OCI-LY1 (cell line): ENCODE data around the gene PLEKHA6.

Experiments used
- H2AFZ ChIP-seq: fragments of 200-600 bp; sonication (generic), shearing (Covaris generic); 2 replicates; pipeline ENCODE4 v1.6.0; 2014; ENCODE audit warnings: antibody characterized with exemption, mild to moderate bottlenecking, low read length
- H3F3A ChIP-seq: fragments of 200-600 bp; sonication (generic), shearing (Covaris generic); 2 replicates; pipeline ENCODE4 v1.6.0; 2014; ENCODE audit warnings: mild to moderate bottlenecking, antibody characterized with exemption, low read length, moderate library complexity; ENCODE audit not compliant: insufficient read depth
- H3K27ac ChIP-seq: fragments of 200-600 bp; sonication (generic); 2 replicates; pipeline ENCODE4 v1.5.1; 2014; ENCODE audit warnings: low read length, mixed run types, mild to moderate bottlenecking, low read depth; ENCODE audit not compliant: poor library complexity, severe bottlenecking
- H3K27me3 ChIP-seq: fragments of 200-600 bp; sonication (generic); 2 replicates; pipeline ENCODE4 v1.6.0; 2014; ENCODE audit warnings: antibody characterized with exemption, mild to moderate bottlenecking, low read length, moderate library complexity; ENCODE audit not compliant: insufficient read depth
- H3K36me3 ChIP-seq: fragments of 200-600 bp; sonication (generic); 2 replicates; pipeline ENCODE4 v1.6.1; 2014; ENCODE audit warnings: mild to moderate bottlenecking, antibody characterized with exemption, low read length, moderate library complexity, mixed read lengths; ENCODE audit not compliant: insufficient read depth
- H3K4me1 ChIP-seq: fragments of 200-600 bp; sonication (generic); 2 replicates; pipeline ENCODE4 v1.5.1; 2014; ENCODE audit warnings: mild to moderate bottlenecking, low read length, moderate library complexity; ENCODE audit not compliant: insufficient read depth, severe bottlenecking
- H3K4me2 ChIP-seq: fragments of 200-600 bp; sonication (generic), shearing (Covaris generic); 2 replicates; pipeline ENCODE4 v1.6.1; 2014; ENCODE audit warnings: low read length
- H3K4me3 ChIP-seq: fragments of 200-600 bp; sonication (generic); 2 replicates; pipeline ENCODE4 v1.5.1; 2014; ENCODE audit warnings: low read length, low read depth, mild to moderate bottlenecking, mixed read lengths; ENCODE audit not compliant: poor library complexity, severe bottlenecking
- H3K79me2 ChIP-seq: fragments of 200-600 bp; shearing (Covaris generic); 2 replicates; pipeline ENCODE4 v1.6.1; 2016; ENCODE audit warnings: mixed run types, low read length, mixed read lengths; ENCODE audit not compliant: insufficient read depth
- H3K9ac ChIP-seq: fragments of 200-600 bp; sonication (generic), shearing (Covaris generic); 2 replicates; pipeline ENCODE4 v1.6.1; 2014; ENCODE audit warnings: mild to moderate bottlenecking, low read length, mixed read lengths
- H3K9me2 ChIP-seq: fragments of 200-600 bp; sonication (generic), shearing (Covaris generic); 2 replicates; pipeline ENCODE4 v1.6.1; 2014; ENCODE audit warnings: low read depth, mild to moderate bottlenecking, low read length, mixed read lengths
- H3K9me3 ChIP-seq: fragments of 200-600 bp; shearing (Covaris generic); 2 replicates; pipeline ENCODE4 v1.6.1; 2014; ENCODE audit warnings: low read length, mixed read lengths
- H4K20me1 ChIP-seq: fragments of 200-600 bp; sonication (generic), shearing (Covaris generic); 2 replicates; pipeline ENCODE4 v1.6.0; 2016; ENCODE audit warnings: mild to moderate bottlenecking, low read length; ENCODE audit not compliant: insufficient read depth
- CTCF ChIP-seq: fragments of 200-600 bp; sonication (generic), shearing (Covaris generic); IDR thresholded peaks from 2 replicates; pipeline ENCODE4 v1.5.1; 2017; ENCODE audit warnings: mild to moderate bottlenecking, antibody characterized with exemption, low read length, moderate library complexity, mixed read lengths
- EZH2 ChIP-seq: fragments of 200-600 bp; sonication (generic), shearing (Covaris generic); IDR thresholded peaks from 2 replicates; pipeline ENCODE4 v1.8.0; 2017; ENCODE audit warnings: borderline replicate concordance, mixed run types, mild to moderate bottlenecking, antibody characterized with exemption, low read length, moderate library complexity, mixed read lengths

PLEKHA6 gene

GRCh38 chr1:204283711-204284651 is 75.7 kb downstream of the PLEKHA6 start:
- no peak overlapping the region for H3K4me3 ChIP-seq
- no peaks in the 10 kb centered on the region for H3K9me2 ChIP-seq
- H3K4me2 ChIP-seq, result no peak overlapping the region
- H4K20me1 ChIP-seq, result no peaks in the 10 kb centered on the region
- H3K9ac ChIP-seq, result no peak overlapping the region
- no peak overlapping the region for H3K27ac ChIP-seq
- TF ChIP-seq CTCF (no peak), EZH2 (no peak)
- H2AFZ ChIP-seq, result no peak overlapping the region
- no peaks in the 10 kb centered on the region for H3K4me1 ChIP-seq
- no peaks in the 10 kb centered on the region for H3K36me3 ChIP-seq
- H3K27me3 ChIP-seq, result peaks cover 22% of the 10 kb centered on the region
- H3K9me3 ChIP-seq, result no peaks in the 10 kb centered on the region
- H3F3A ChIP-seq, result no peaks in the 10 kb centered on the region
- no peaks in the 10 kb centered on the region for H3K79me2 ChIP-seq

GRCh38 chr1:204282761-204283221 is 76.9 kb downstream of the PLEKHA6 start:
- Histone ChIP-seq H3K9me3 (no peaks in the 10 kb centered on the region), H3K4me2 (no peak overlapping the region), H3F3A (no peaks in the 10 kb centered on the region), H3K9ac (no peak overlapping the region), H3K27ac (no peak overlapping the region), H3K27me3 (peaks cover 16% of the 10 kb centered on the region), H3K9me2 (no peaks in the 10 kb centered on the region), H3K79me2 (no peaks in the 10 kb centered on the region), H3K36me3 (no peaks in the 10 kb centered on the region), H3K4me3 (no peak overlapping the region), H3K4me1 (no peaks in the 10 kb centered on the region), H4K20me1 (no peaks in the 10 kb centered on the region), H2AFZ (no peak overlapping the region)
- no peak for TF ChIP-seq EZH2

GRCh38 chr1:204280099-204280961 is 79.4 kb downstream of the PLEKHA6 start:
- no peak overlapping the region for H3K9ac ChIP-seq
- H3K79me2 ChIP-seq, result no peaks in the 10 kb centered on the region
- H3K4me1 ChIP-seq, result no peaks in the 10 kb centered on the region
- H2AFZ ChIP-seq, result no peak overlapping the region
- no peak overlapping the region for H3K27ac ChIP-seq
- H3K36me3 ChIP-seq, result no peaks in the 10 kb centered on the region
- no peaks in the 10 kb centered on the region for H3K9me2 ChIP-seq
- no peaks in the 10 kb centered on the region for H3K9me3 ChIP-seq
- no peak overlapping the region for H3K4me3 ChIP-seq
- no peak overlapping the region for H3K4me2 ChIP-seq
- H4K20me1 ChIP-seq, result no peaks in the 10 kb centered on the region
- peaks cover 11% of the 10 kb centered on the region; the same call in 1 of the 2 replicates for H3K27me3 ChIP-seq
- TF ChIP-seq CTCF, result no peak
- no peak for TF ChIP-seq EZH2
- no peaks in the 10 kb centered on the region for H3F3A ChIP-seq
